Ramos (cell line): ENCODE data around the gene GNB1L.

Experiments used
- in situ Hi-C: fragments of 300-500 bp; cut with MboI; formaldehyde crosslinking; loops from one replicate; pipeline ENCODE4 v1.14.3; 2022; ENCODE audit warnings: low sequenced_read_pairs; ENCODE audit not compliant: unreplicated experiment

Gene GNB1L

GRCh38 chr22:19854778-19855503 is at the start of gene GNB1L, which contains the start of gene RTL10:
Gene GNB1L (minus strand): TSS chr22:19854874. CDS start chr22:19821355, 33,519 bp downstream.
Gene RTL10 (minus strand): TSS chr22:19854874. CDS start chr22:19852261, 2,613 bp downstream.
- in situ Hi-C loops = no loop called here

GRCh38 chr22:19904174-19904856 is 49.6 kb upstream of the GNB1L start:
- in situ Hi-C loops = no loop called here

- in situ Hi-C loops = no loop called here
Measured at GRCh38 chr22:19903513-19903912, 48.8 kb upstream of the GNB1L start.

GRCh38 chr22:19903031-19903430 is 48.4 kb upstream of the GNB1L start:
- in situ Hi-C loops = no loop called here

- in situ Hi-C loops = no loop called here
Measured at GRCh38 chr22:19902245-19902715, 47.6 kb upstream of the GNB1L start.

- in situ Hi-C loops = no loop called here
Measured at GRCh38 chr22:19901577-19902244, 47.0 kb upstream of the GNB1L start.

GRCh38 chr22:19900707-19901436 is 46.2 kb upstream of the GNB1L start:
- in situ Hi-C loops = no loop called here

GRCh38 chr22:19898831-19899567 is 44.3 kb upstream of the GNB1L start:
- in situ Hi-C loops = no loop called here

GRCh38 chr22:19898145-19898544 is 43.5 kb upstream of the GNB1L start:
- in situ Hi-C loops = no loop called here

- in situ Hi-C loops = no loop called here
Measured at GRCh38 chr22:19897726-19898125, 43.1 kb upstream of the GNB1L start.

- in situ Hi-C loops = no loop called here
Measured at GRCh38 chr22:19896665-19897355, 42.1 kb upstream of the GNB1L start.

- in situ Hi-C loops = no loop called here
Measured at GRCh38 chr22:19895160-19895849, 40.6 kb upstream of the GNB1L start.

- in situ Hi-C loops = no loop called here
Measured at GRCh38 chr22:19893363-19893762, 38.7 kb upstream of the GNB1L start.

- in situ Hi-C loops = no loop called here
Measured at GRCh38 chr22:19892925-19893324, 38.3 kb upstream of the GNB1L start.

- in situ Hi-C loops = no loop called here
Measured at GRCh38 chr22:19892257-19892879, 37.7 kb upstream of the GNB1L start.

- in situ Hi-C loops = no loop called here
Measured at GRCh38 chr22:19891317-19892256, 36.9 kb upstream of the GNB1L start.
